Subcutaneous adipose tissue (tissue), 4 donors: ENCODE data around the gene SMC4. TPM values are rescaled to one million over a fixed set of nuclear protein-coding genes. Genes with fewer than 3 reads are reported as not detected.

Source experiments
- total RNA-seq, 4 donors: library from RNA; depleted of rRNA; stranded (reverse); fragments of >200 nt; gene quantifications; one replicate each; pipeline ENCODE4 v1.1.0, GENCODE V29; 2016
- TF ChIP-seq, protein P1 (sequence below): fragments of 450-650 bp; IDR thresholded peaks from one replicate; pipeline ENCODE4 v1.5.1; 2016; ENCODE audit warnings: low read depth, mild to moderate bottlenecking, control low read depth, antibody characterized with exemption, moderate library complexity

SMC4 gene
- total RNA-seq, 4 donors from 2014 or later = 19.1 to 39.4 (median 35.6) TPM

GRCh38 chr3:160472344-160472743, 72.9 kb downstream of the SMC4 start:
- TF ChIP-seq, protein P1, sequence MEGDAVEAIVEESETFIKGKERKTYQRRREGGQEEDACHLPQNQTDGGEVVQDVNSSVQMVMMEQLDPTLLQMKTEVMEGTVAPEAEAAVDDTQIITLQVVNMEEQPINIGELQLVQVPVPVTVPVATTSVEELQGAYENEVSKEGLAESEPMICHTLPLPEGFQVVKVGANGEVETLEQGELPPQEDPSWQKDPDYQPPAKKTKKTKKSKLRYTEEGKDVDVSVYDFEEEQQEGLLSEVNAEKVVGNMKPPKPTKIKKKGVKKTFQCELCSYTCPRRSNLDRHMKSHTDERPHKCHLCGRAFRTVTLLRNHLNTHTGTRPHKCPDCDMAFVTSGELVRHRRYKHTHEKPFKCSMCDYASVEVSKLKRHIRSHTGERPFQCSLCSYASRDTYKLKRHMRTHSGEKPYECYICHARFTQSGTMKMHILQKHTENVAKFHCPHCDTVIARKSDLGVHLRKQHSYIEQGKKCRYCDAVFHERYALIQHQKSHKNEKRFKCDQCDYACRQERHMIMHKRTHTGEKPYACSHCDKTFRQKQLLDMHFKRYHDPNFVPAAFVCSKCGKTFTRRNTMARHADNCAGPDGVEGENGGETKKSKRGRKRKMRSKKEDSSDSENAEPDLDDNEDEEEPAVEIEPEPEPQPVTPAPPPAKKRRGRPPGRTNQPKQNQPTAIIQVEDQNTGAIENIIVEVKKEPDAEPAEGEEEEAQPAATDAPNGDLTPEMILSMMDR = no peak

DNA sequence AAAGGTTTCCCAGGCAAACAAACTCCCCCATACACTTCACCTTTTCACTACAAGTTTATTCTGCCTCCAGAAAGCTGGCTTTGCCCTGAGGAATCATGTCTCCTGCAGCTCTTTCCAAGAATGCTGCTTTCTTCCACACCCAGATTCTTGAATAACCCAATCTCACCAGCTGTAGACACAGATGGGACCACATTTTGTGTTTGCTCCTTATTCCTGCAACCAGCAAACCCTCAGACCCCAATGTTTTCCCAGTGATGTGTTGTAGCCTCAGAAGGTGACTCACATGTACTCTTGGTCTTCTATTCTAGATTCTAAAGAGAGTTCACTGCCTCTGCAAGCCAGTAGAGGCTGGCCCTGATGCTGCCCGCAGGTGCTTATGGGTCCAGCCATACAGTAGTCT, 73.8 kb downstream of the SMC4 start:
- TF ChIP-seq, protein P1 = no peak

GRCh38 chr3:160473978-160474377, 74.5 kb downstream of the SMC4 start:
- TF ChIP-seq, protein P1 = no peak

GRCh38 chr3:160474416-160474838, 75.0 kb downstream of the SMC4 start:
- TF ChIP-seq, protein P1 = no peak

GRCh38 chr3:160475153-160475552, 75.7 kb downstream of the SMC4 start:
- TF ChIP-seq, protein P1 = no peak

GRCh38 chr3:160475884-160476283, 76.4 kb downstream of the SMC4 start:
- TF ChIP-seq, protein P1 = no peak

DNA sequence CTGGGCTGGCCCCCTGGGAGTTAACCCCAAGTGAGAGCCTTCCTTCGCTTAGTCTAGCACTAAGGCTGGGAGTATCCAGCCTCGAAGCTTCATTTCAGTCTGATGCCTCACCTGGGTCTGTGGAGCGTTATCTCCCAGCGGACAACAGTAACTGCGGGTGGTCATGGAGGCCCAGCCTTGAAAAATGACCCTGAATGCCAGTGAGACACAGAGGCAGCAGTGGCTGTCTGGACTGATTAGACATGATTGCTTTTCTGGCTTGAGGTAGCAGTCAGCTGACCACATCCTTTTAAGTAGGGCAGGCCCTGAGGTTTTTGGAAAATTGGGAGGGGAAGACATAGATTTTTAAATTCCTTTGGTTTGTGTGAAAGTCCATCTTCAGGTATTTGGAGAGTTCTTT, 78.3 kb downstream of the SMC4 start:
- TF ChIP-seq, protein P1 = no peak
